ENCODE data around the gene ZFAND4. TPM values are rescaled to one million over a fixed set of nuclear protein-coding genes. Genes with fewer than 3 reads are reported as not detected.

ZFAND4 gene
- total RNA-seq, 1 donor = 10.9 TPM

DNA sequence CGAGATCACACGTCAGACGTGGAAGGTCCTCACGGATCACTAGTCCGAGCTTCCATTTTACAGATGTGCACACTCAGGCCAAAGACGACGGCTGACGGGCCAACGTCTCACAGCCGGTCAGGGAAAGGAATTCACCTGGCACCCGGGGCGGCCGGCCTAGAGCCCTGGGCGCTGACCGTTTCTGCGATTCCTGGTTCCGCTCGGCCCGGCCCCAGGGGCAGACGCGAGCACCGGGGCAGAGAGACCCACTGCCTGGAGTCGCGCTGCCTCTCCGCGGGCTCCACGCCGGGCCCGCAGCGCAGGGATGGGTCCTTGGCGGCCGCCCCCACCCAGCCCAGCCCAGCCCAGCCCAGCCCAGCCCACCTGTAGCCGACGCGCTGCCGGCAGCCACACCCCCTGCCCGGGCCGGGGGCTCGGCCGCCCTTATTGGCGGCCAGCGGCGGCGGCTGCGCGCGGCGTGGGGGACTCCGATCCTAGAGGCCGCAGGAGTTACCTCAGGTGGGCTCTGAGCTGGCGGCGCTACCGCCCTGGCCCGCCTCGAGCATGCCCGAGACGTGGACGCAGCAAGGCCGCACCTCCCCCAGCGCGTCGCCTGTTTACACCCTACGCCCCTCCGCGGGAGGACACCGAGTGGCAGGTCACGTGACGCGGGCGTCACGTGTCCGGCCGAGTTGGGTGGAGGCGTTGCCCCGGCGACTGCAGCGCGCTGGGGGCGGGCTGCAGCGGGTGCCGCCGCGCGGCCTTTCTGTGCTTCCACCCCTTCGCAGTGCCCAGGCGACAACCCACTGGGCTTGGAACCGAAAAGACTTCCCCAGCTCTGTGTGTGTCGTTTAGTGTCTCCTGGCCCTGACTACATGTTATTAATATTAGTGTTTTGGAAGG is 78.1 kb downstream of the ZFAND4 start:
- Histone ChIP-seq H3K36me3 (ENCODE audit: insufficient read depth, low read length) (no peaks in the 10 kb centered on the region), H3K27me3 (ENCODE audit: insufficient read depth, low read length) (peaks cover 9% of the 10 kb centered on the region), H3K4me2 (ENCODE audit: insufficient read depth, low read length) (peak overlapping the region; percentile 99), H4K20me1 (ENCODE audit: insufficient read depth, low read length) (no peaks in the 10 kb centered on the region), H3K4me3 (ENCODE audit: insufficient read depth, low read length) (peak overlapping the region; percentile 86), H3K27ac (ENCODE audit: low read depth, low read length) (peak overlapping the region; percentile 63), H3K9me3 (ENCODE audit: low read depth, low read length) (no peaks in the 10 kb centered on the region), H2AFZ (ENCODE audit: low read length) (peak overlapping the region; percentile 98), H3K4me1 (ENCODE audit: insufficient read depth, low read length) (peaks cover 19% of the 10 kb centered on the region), H3K79me2 (ENCODE audit: insufficient read depth, low read length) (peaks cover 21% of the 10 kb centered on the region)
- peak; percentile 98 for DNase-seq (ENCODE audit: insufficient read length, low spot score, missing footprints)
- no peak for TF ChIP-seq CTCF (IDR thresholded peaks at IDR 0.05; ENCODE audit: extremely low read depth, low read depth, low read length)

DNA sequence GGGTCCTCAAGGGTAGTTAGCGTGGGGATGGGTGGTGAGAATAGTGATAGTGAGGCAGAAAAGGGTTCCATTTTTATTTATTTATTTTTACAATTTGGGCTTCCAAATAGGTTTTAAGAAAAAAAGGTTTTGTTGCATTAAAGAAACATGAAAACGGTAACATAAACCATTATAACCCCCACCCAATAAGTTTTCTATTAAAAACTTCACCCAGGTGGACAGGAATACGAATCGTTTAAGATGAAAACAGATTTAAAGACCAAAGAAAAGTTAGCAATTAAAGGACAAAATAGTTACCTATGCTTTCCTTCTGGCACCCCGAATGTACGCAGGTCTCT is 78.7 kb downstream of the ZFAND4 start:
- no peaks in the 10 kb centered on the region for H3K36me3 ChIP-seq (ENCODE audit: insufficient read depth, low read length)
- H2AFZ ChIP-seq (ENCODE audit: low read length) = peak overlapping the region; percentile 92
- DNase-seq (ENCODE audit: insufficient read length, low spot score, missing footprints) = no peak

DNA sequence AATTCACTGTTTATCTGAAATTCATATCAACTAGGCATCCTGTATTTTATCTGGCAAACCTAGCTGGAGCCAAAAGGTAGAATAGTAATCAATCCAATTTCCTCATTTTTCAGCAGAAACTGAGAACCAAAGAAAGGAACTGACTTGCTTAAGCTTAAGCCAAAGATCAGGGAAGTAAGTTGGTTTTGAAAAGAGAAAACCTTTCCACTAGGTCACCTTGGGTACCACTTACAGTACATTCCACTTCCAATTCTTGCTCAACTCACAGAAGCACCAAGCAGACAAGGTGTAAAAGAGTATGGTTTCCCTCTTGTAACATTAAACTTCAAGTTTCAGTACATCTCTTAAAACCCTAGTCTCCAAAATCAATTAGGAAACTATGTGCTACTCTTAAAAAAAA is 79.6 kb downstream of the ZFAND4 start:
- H4K20me1 ChIP-seq (ENCODE audit: insufficient read depth, low read length) = no peaks in the 10 kb centered on the region
- H3K79me2 ChIP-seq (ENCODE audit: insufficient read depth, low read length) = peaks cover 21% of the 10 kb centered on the region
- H3K4me2 ChIP-seq (ENCODE audit: insufficient read depth, low read length) = peak overlapping the region; percentile 99
- H3K4me3 ChIP-seq (ENCODE audit: insufficient read depth, low read length) = no peak overlapping the region
- H3K36me3 ChIP-seq (ENCODE audit: insufficient read depth, low read length) = no peaks in the 10 kb centered on the region
- no peak overlapping the region for H2AFZ ChIP-seq (ENCODE audit: low read length)
- no peak for DNase-seq (ENCODE audit: insufficient read length, low spot score, missing footprints)
- no peaks in the 10 kb centered on the region for H3K9me3 ChIP-seq (ENCODE audit: low read depth, low read length)
- no peak for TF ChIP-seq CTCF (IDR thresholded peaks at IDR 0.05; ENCODE audit: extremely low read depth, low read depth, low read length)
- no peak overlapping the region for H3K27ac ChIP-seq (ENCODE audit: low read depth, low read length)
- peaks cover 19% of the 10 kb centered on the region for H3K4me1 ChIP-seq (ENCODE audit: insufficient read depth, low read length)
- H3K27me3 ChIP-seq (ENCODE audit: insufficient read depth, low read length) = no peaks in the 10 kb centered on the region

More for the DNA sequence above, 78.7 kb downstream of the ZFAND4 start:
- no peaks in the 10 kb centered on the region for H3K9me3 ChIP-seq (ENCODE audit: low read depth, low read length)
- H3K4me1 ChIP-seq (ENCODE audit: insufficient read depth, low read length) = peaks cover 19% of the 10 kb centered on the region
- H3K79me2 ChIP-seq (ENCODE audit: insufficient read depth, low read length) = peaks cover 21% of the 10 kb centered on the region
- H3K4me3 ChIP-seq (ENCODE audit: insufficient read depth, low read length) = peak overlapping the region; percentile 86
- peak overlapping the region; percentile 99 for H3K4me2 ChIP-seq (ENCODE audit: insufficient read depth, low read length)
- H3K27me3 ChIP-seq (ENCODE audit: insufficient read depth, low read length) = peaks cover 3% of the 10 kb centered on the region
- H4K20me1 ChIP-seq (ENCODE audit: insufficient read depth, low read length) = no peaks in the 10 kb centered on the region
- TF ChIP-seq CTCF (IDR thresholded peaks at IDR 0.05; ENCODE audit: extremely low read depth, low read depth, low read length) = no peak
- peak overlapping the region; percentile 63 for H3K27ac ChIP-seq (ENCODE audit: low read depth, low read length)

DNA sequence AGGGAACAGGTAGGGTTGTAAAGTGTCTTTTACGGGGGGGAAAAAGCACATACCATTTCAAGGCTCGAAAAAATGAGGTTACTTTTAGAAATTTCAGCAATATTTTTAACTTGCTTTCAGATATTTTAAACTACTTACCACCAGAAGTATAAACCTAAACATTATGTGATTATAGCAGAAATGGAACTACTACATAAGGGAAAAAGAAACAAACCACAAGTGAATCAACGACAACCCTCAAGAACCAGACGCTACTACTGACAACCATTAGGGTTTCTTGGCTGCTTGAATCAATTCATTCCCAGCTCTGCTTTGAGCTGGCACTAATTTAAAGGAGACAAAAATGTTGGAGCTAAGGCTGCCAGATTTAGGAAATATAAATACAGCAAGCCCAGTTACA is 80.1 kb downstream of the ZFAND4 start:
- Histone ChIP-seq H2AFZ (ENCODE audit: low read length) (no peak overlapping the region), H3K4me1 (ENCODE audit: insufficient read depth, low read length) (peaks cover 19% of the 10 kb centered on the region), H3K36me3 (ENCODE audit: insufficient read depth, low read length) (no peaks in the 10 kb centered on the region), H3K27me3 (ENCODE audit: insufficient read depth, low read length) (no peaks in the 10 kb centered on the region), H3K4me3 (ENCODE audit: insufficient read depth, low read length) (no peak overlapping the region), H3K27ac (ENCODE audit: low read depth, low read length) (no peak overlapping the region), H3K4me2 (ENCODE audit: insufficient read depth, low read length) (no peak overlapping the region), H4K20me1 (ENCODE audit: insufficient read depth, low read length) (no peaks in the 10 kb centered on the region), H3K79me2 (ENCODE audit: insufficient read depth, low read length) (peaks cover 21% of the 10 kb centered on the region), H3K9me3 (ENCODE audit: low read depth, low read length) (no peaks in the 10 kb centered on the region)
- DNase-seq (ENCODE audit: insufficient read length, low spot score, missing footprints) = no peak
- TF ChIP-seq CTCF (IDR thresholded peaks at IDR 0.05; ENCODE audit: extremely low read depth, low read depth, low read length) = no peak

Measured in osteoblast (primary cell).